ENCODE measurements around the gene CHMP2A. TPM values are rescaled to one million over a fixed set of nuclear protein-coding genes. Genes with fewer than 3 reads are reported as not detected.
A peak's percentile ranks its signal among the peaks of the same experiment; 100 is the strongest.

The CHMP2A gene
- total RNA-seq, 1 experiment from 2014 or later, result 109 TPM

DNA sequence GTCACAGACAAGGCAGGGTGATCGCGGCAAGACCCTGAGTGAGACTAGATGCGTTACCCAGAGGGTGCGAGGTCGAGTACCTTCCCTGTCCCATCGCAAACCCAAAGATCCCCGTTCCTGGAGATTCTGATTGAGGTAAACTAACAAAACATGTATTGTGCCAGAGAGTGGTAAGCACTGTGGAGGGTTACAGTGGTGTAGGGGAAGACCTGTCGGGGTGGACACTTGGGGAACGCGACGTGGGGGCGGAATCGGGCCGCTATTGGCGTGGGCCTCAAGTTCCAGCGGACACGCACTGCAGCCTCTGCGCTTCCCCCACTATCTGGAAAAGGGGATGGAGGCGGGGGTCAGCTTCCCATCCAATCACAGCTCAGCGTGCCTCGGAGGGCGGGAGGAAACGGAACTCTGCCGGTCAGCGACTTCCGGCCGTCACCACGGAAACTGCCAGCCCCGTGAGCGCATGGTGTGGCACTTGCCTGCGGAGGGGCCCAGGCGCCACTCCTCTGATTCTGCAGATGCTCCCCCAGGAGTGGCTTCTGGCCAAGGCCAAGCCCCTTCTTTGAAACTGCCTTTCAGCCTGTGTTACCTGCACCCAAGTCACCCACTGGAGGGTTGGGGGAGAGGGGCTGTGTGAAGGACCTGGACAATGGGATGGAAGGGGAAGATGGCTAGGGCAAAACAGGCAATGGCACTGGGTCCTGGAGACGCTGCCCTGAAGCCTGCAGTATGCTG, 4.5 kb upstream of the CHMP2A start (continued):
- TF ChIP-seq HMGXB4 (CRISPR knock-in tag; IDR thresholded peaks at IDR 0.05) (0 out of 2 replicates have a peak, but pooled peaks have one; percentile 3), IRF1 (CRISPR knock-in tag; IDR thresholded peaks at IDR 0.05) (peak; percentile 59; the same call in 1 of the 2 replicates), STAT6 (CRISPR knock-in tag; conservative IDR thresholded peaks at IDR 0.05; ENCODE audit: low read depth) (no peak), HMGA2 (CRISPR knock-in tag; IDR thresholded peaks at IDR 0.05) (0 out of 2 replicates have a peak, but pooled peaks have one; percentile 4), GABPB1 (CRISPR knock-in tag; IDR thresholded peaks at IDR 0.05) (peak; percentile 38), ZNF138 (CRISPR knock-in tag; conservative IDR thresholded peaks at IDR 0.05) (no peak), ZNF671 (CRISPR knock-in tag; IDR thresholded peaks at IDR 0.05) (peak; percentile 29; the same call in 1 of the 2 replicates), ZBTB43 (CRISPR knock-in tag; IDR thresholded peaks at IDR 0.05) (no peak; the same call in 1 of the 2 replicates), SP1 (CRISPR knock-in tag; conservative IDR thresholded peaks at IDR 0.05) (no peak), ZNF416 (CRISPR knock-in tag; IDR thresholded peaks at IDR 0.05) (no peak), ESRRA (CRISPR knock-in tag; IDR thresholded peaks at IDR 0.05; ENCODE audit: borderline replicate concordance) (0 out of 2 replicates have a peak, but pooled peaks have one; percentile 36), ZNF219 (CRISPR knock-in tag; IDR thresholded peaks at IDR 0.05; ENCODE audit: borderline replicate concordance) (0 out of 2 replicates have a peak, but pooled peaks have one; percentile 91), TP53 (CRISPR knock-in tag; IDR thresholded peaks at IDR 0.05) (0 out of 2 replicates have a peak, but pooled peaks have one; percentile 50), ZNF317 (CRISPR knock-in tag; IDR thresholded peaks at IDR 0.05; ENCODE audit: borderline replicate concordance, low read depth) (no peak), CBFB (CRISPR knock-in tag; IDR thresholded peaks at IDR 0.05; ENCODE audit: low read depth) (no peak), NFATC4 (CRISPR knock-in tag; IDR thresholded peaks at IDR 0.05) (no peak), FOXP1 (CRISPR knock-in tag; IDR thresholded peaks at IDR 0.05; ENCODE audit: borderline replicate concordance) (peak; percentile 37; the same call in 1 of the 2 replicates), CDX4 (CRISPR knock-in tag; IDR thresholded peaks at IDR 0.05; ENCODE audit: borderline replicate concordance) (no peak), NFYB (CRISPR knock-in tag; conservative IDR thresholded peaks at IDR 0.05; ENCODE audit: low read depth) (peak; percentile 81), ZBTB21 (CRISPR knock-in tag; IDR thresholded peaks at IDR 0.05; ENCODE audit: borderline replicate concordance) (peak; percentile 70; the same call in 1 of the 2 replicates), ATF6 (CRISPR knock-in tag; IDR thresholded peaks at IDR 0.05) (no peak), NR2C2 (CRISPR knock-in tag; IDR thresholded peaks at IDR 0.05) (no peak), NR1H2 (CRISPR knock-in tag; IDR thresholded peaks at IDR 0.05) (no peak), ATF1 (CRISPR knock-in tag; IDR thresholded peaks at IDR 0.05) (no peak)
- TF ChIP-seq, protein P1, sequence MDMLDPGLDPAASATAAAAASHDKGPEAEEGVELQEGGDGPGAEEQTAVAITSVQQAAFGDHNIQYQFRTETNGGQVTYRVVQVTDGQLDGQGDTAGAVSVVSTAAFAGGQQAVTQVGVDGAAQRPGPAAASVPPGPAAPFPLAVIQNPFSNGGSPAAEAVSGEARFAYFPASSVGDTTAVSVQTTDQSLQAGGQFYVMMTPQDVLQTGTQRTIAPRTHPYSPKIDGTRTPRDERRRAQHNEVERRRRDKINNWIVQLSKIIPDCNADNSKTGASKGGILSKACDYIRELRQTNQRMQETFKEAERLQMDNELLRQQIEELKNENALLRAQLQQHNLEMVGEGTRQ (CRISPR knock-in tag; IDR thresholded peaks at IDR 0.05), result no peak
- TF ChIP-seq, protein P2, sequence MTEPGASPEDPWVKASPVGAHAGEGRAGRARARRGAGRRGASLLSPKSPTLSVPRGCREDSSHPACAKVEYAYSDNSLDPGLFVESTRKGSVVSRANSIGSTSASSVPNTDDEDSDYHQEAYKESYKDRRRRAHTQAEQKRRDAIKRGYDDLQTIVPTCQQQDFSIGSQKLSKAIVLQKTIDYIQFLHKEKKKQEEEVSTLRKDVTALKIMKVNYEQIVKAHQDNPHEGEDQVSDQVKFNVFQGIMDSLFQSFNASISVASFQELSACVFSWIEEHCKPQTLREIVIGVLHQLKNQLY (CRISPR knock-in tag; IDR thresholded peaks at IDR 0.05), result peak; percentile 46; the same call in 1 of the 2 replicates
